K562 (cell line): ENCODE data around the gene GJB6. TPM values are rescaled to one million over a fixed set of nuclear protein-coding genes. Genes with fewer than 3 reads are reported as not detected.

Experiments
- ATAC-seq: fragments of 200-7000 bp; cut with Tn5 transposase; 3 replicates; pipeline ENCODE4 v1.9.1; 2020; ENCODE audit warnings: moderate library complexity
- BruUV-seq: library from RNA; stranded (reverse); fragments of 400-500 nt; replicated peaks from 2 replicates; lab custom pipeline; 2021; lab: Mats Ljungman, UMichigan
- CTCF ChIA-PET: fragments of 300-600 bp; formaldehyde crosslinking; extraction: SDS; loops from one replicate; lab custom pipeline; 2021; ENCODE audit warnings: low intra/inter-chr PET ratio; lab: Yijun Ruan, JAX
- POLR2A ChIA-PET: fragments of 300-600, 350-650 bp; sonication (Branson Sonifier 250); formaldehyde crosslinking; extraction: SDS; loops from one replicate; lab custom pipeline; 2021; ENCODE audit warnings: antibody characterized with exemption, inconsistent platforms; lab: Yijun Ruan, JAX
- DNase-seq, 4 experiments: peaks; one replicate each; pipeline versions ENCODE4 v3.0.0 to v3.0.0-alpha.2; 2011 to 2018; ENCODE audit warnings: low spot score in 3 of 4, mixed read lengths in 3 of 4; ENCODE audit errors: extremely low read depth in 1 of 4
- FAIRE-seq: peaks from 2 replicates; lab custom pipeline; 2011; peaks lifted over from hg19 to GRCh38; lab: Jason Lieb, UNC
- H2AFZ ChIP-seq: 2 replicates; pipeline ENCODE4 v1.6.0; 2011; ENCODE audit warnings: low read depth, low read length, control low read depth, inconsistent platforms
- H3K27ac ChIP-seq: fragments of 200-600 bp; 3 replicates; pipeline ENCODE4 v1.8.0; 2011; ENCODE audit warnings: low read depth, mild to moderate bottlenecking, control low read depth, inconsistent platforms, low read length, moderate library complexity, mixed read lengths; ENCODE audit errors: extremely low read depth
- H3K27me3 ChIP-seq, 2 experiments: fragments of 300-600 bp in 1 of 2; 2 replicates in 1 of 2; 3 replicates in 1 of 2; pipeline versions ENCODE4 v1.6.0 to v1.8.0; 2011; ENCODE audit warnings: inconsistent platforms in 2 of 2, low read length in 2 of 2, mild to moderate bottlenecking in 1 of 2, mixed read lengths in 1 of 2, moderate library complexity in 1 of 2; ENCODE audit not compliant: control insufficient read depth in 2 of 2, insufficient read depth in 2 of 2
- H3K36me3 ChIP-seq: fragments of 300-600 bp; 3 replicates; pipeline ENCODE4 v1.8.0; 2011; ENCODE audit warnings: mild to moderate bottlenecking, low read length, inconsistent platforms; ENCODE audit not compliant: control insufficient read depth, insufficient read depth
- H3K4me1 ChIP-seq, 2 experiments: fragments of 200-600 bp in 1 of 2; replicated peaks in 1 of 2; 2 replicates in 1 of 2; 3 replicates in 1 of 2; pipeline versions ENCODE4 v1.5.1 to v1.8.0; 2011; ENCODE audit warnings: inconsistent platforms in 2 of 2, low read length in 2 of 2, mild to moderate bottlenecking in 1 of 2, mixed read lengths in 1 of 2, moderate library complexity in 1 of 2; ENCODE audit not compliant: control insufficient read depth in 2 of 2, insufficient read depth in 2 of 2
- H3K4me2 ChIP-seq: 2 replicates; pipeline ENCODE4 v1.6.1; 2011; ENCODE audit warnings: low read length, control low read depth, inconsistent platforms, mixed read lengths; ENCODE audit not compliant: insufficient read depth
- H3K4me3 ChIP-seq: fragments of 200-600 bp; sonication (generic), shearing (Covaris generic); 2 replicates; pipeline ENCODE4 v1.5.1; 2016; ENCODE audit warnings: control low read depth, inconsistent platforms
- H3K79me2 ChIP-seq: fragments of 200-600 bp; 3 replicates; pipeline ENCODE4 v1.8.0; 2011; ENCODE audit warnings: low read length, inconsistent platforms; ENCODE audit not compliant: control insufficient read depth, insufficient read depth
- H3K9ac ChIP-seq, 2 experiments: 2 replicates each; pipeline versions ENCODE4 v1.6.0 to v1.6.1; 2011; ENCODE audit warnings: low read depth in 2 of 2, low read length in 2 of 2, control low read depth in 1 of 2, inconsistent platforms in 1 of 2, mild to moderate bottlenecking in 1 of 2, mixed read lengths in 1 of 2; ENCODE audit not compliant: insufficient read depth in 1 of 2
- H3K9me1 ChIP-seq: one replicate; pipeline ENCODE4 v1.6.0; 2011; ENCODE audit warnings: inconsistent platforms, mild to moderate bottlenecking, low read length, moderate library complexity; ENCODE audit not compliant: control insufficient read depth, insufficient read depth
- H3K9me3 ChIP-seq: replicated peaks from 2 replicates; pipeline ENCODE4 v1.5.1; 2011; ENCODE audit warnings: low read depth, low read length, inconsistent platforms; ENCODE audit not compliant: control insufficient read depth, insufficient read depth
- H4K20me1 ChIP-seq: replicated peaks from 2 replicates; pipeline ENCODE4 v1.6.1; 2011; ENCODE audit warnings: low read length, inconsistent platforms, mixed read lengths; ENCODE audit not compliant: control insufficient read depth, insufficient read depth
- KHSRP ChIP-seq: fragments of 450-650 bp; IDR thresholded peaks from 2 replicates; pipeline ENCODE4 v1.6.1; 2017
- LEF1 ChIP-seq: fragments of 450-650 bp; IDR thresholded peaks from 2 replicates; pipeline ENCODE4 v1.6.1; 2016; ENCODE audit warnings: mild to moderate bottlenecking
- PCBP2 ChIP-seq: fragments of 200-400 bp; formaldehyde crosslinking; IDR thresholded peaks from 2 replicates; pipeline ENCODE4 v1.6.1; 2018; ENCODE audit warnings: low read length, low read depth, mild to moderate bottlenecking, moderate library complexity; ENCODE audit not compliant: poor library complexity, severe bottlenecking
- ZFP36 ChIP-seq: fragments of 150-350 bp; IDR thresholded peaks from 2 replicates; pipeline ENCODE4 v1.6.1; 2018; ENCODE audit warnings: low read length, low read depth; ENCODE audit not compliant: partially characterized antibody
- ZNF175 ChIP-seq: fragments of 200-800 bp; sonication (Bioruptor generic); IDR thresholded peaks from 2 replicates; pipeline ENCODE4 v1.6.1; 2016; ENCODE audit warnings: low read depth, mild to moderate bottlenecking, missing genetic modification characterization, missing compliant biosample characterization
- ZNF583 ChIP-seq: fragments of 250-450 bp; sonication (Bioruptor Pico); IDR thresholded peaks from 2 replicates; pipeline ENCODE4 v1.4.0; 2020
- WGBS: fragments of 100-300 bp; shearing (Covaris generic); methylation state at CpG from one replicate; pipeline ENCODE4 v1.1.6; 2016; ENCODE audit warnings: low coverage, mixed read lengths; ENCODE audit not compliant: insufficient coverage; ENCODE audit errors: missing lambda C conversion rate; 5-methylcytosine and 5-hydroxymethylcytosine counted together
- in situ Hi-C: fragments of 300-500 bp; cut with MboI; formaldehyde crosslinking; loops from 4 replicates; pipeline ENCODE4 v1.15.0; 2018; ENCODE audit warnings: inconsistent platforms, mixed read lengths
- intact Hi-C: fragments of 100-400 bp; cut with micrococcal nuclease; formaldehyde crosslinking; loops from 2 replicates; pipeline ENCODE4 v1.14.2; 2022
- polyA plus RNA-seq, 8 experiments: library from polyadenylated mRNA; depleted of rRNA in 4 of 8; stranded (reverse) in 5 of 8; unstranded in 3 of 8; fragments of >200 nt; fragmentation: Nextera tagmentation in 2 of 8; fragmentation: Illumina TruSeq in 1 of 8; extraction: Ambion mirVana in 2 of 8; extraction: Trizol in 1 of 8; gene quantifications; 2 replicates each; pipeline versions ENCODE4 v1.2.1 to v1.2.3, GENCODE V29; 2011 to 2014; ENCODE audit warnings: inconsistent platforms in 1 of 8, missing spikeins in 1 of 8
- total RNA-seq, 7 experiments: library from RNA; depleted of rRNA in 6 of 7; stranded (reverse); fragments of >200 nt in 6 of 7; fragmentation: Illumina TruSeq in 2 of 7; extraction: Trizol in 2 of 7; gene quantifications; 2 replicates each; pipeline versions ENCODE4 v1.2.1 to v1.2.3, GENCODE V29; 2011 to 2021; ENCODE audit warnings: low replicate concordance in 1 of 7
- TF ChIP-seq, protein P1 (sequence below): fragments of 250-450 bp; sonication (Bioruptor Pico); IDR thresholded peaks from 2 replicates; pipeline ENCODE4 v1.8.0; 2021; ENCODE audit warnings: borderline replicate concordance, mild to moderate bottlenecking, moderate library complexity; ENCODE audit not compliant: poor library complexity, severe bottlenecking
- TF ChIP-seq, protein P2 (sequence below), 2 experiments: IDR thresholded peaks; 2 replicates each; pipeline ENCODE4 v1.6.1; 2011; ENCODE audit warnings: borderline replicate concordance in 1 of 2, control low read depth in 1 of 2, low read depth in 1 of 2, low read length in 1 of 2, mild to moderate bottlenecking in 1 of 2, mixed read lengths in 1 of 2, moderate library complexity in 1 of 2; ENCODE audit not compliant: insufficient read depth in 1 of 2, insufficient read length in 1 of 2, poor library complexity in 1 of 2, severe bottlenecking in 1 of 2; ENCODE audit errors: extremely low read depth in 1 of 2
- TF ChIP-seq, protein P3 (sequence below): fragments of 250-450 bp; sonication (Bioruptor Pico); IDR thresholded peaks from 2 replicates; pipeline ENCODE4 v1.5.0; 2022; ENCODE audit warnings: mild to moderate bottlenecking

Gene GJB6
- total and polyA plus RNA-seq, 9 of the 15 experiments (the other 6 are each of a cell fraction or from before 2014, with no cell fraction given): not detected

DNA sequence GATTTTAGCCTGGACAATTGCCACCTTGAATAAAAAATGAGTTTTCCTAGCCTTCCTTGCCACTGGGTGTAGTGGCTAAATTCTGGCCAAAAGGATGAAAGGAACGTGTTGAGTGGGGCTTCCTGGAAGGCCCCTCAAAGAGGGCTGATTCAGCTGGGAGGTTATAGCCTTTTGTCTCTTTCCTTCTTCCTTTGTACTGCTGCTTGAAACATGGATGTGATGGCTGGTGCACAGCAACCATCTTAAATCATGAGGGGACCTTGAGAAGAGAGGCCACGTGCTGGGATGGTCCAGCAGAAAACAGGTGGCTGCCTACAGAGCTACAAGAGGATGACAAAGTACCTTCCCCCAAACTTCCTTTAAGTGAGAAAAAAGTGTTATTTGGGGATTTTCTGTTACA, 40.0 kb upstream of the GJB6 start:
- Histone ChIP-seq H3K9me1 (no peaks in the 10 kb centered on the region), H3K27ac (no peak overlapping the region), H3K4me1 (no peaks in the 10 kb centered on the region; a peak in 1 of 5 replicates), H2AFZ (no peak overlapping the region), H3K36me3 (no peaks in the 10 kb centered on the region), H3K4me2 (no peak overlapping the region), H3K4me3 (no peak overlapping the region), H3K79me2 (no peaks in the 10 kb centered on the region), H3K9me3 (no peaks in the 10 kb centered on the region), H3K27me3 (peaks cover 0 to 8% of the 10 kb centered on the region in 2 experiments; a peak in 2 of 5 replicates), H4K20me1 (no peaks in the 10 kb centered on the region), H3K9ac (no peak overlapping the region)
- ATAC-seq (no peak), FAIRE-seq (no peak), DNase-seq (no peak)
- ChIA-PET CTCF (no interaction called here), POLR2A (no interaction called here)
- in situ Hi-C loops: no loop called here
- WGBS: 0% methylated on average over 1 of the region's 2 CpGs
- intact Hi-C loops: no loop called here
- BruUV-seq: no TSS peak
- TF ChIP-seq ZFP36: no peak
- TF ChIP-seq, protein P1, sequence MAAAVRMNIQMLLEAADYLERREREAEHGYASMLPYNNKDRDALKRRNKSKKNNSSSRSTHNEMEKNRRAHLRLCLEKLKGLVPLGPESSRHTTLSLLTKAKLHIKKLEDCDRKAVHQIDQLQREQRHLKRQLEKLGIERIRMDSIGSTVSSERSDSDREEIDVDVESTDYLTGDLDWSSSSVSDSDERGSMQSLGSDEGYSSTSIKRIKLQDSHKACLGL (CRISPR knock-in tag): no peak
- TF ChIP-seq, protein P2, sequence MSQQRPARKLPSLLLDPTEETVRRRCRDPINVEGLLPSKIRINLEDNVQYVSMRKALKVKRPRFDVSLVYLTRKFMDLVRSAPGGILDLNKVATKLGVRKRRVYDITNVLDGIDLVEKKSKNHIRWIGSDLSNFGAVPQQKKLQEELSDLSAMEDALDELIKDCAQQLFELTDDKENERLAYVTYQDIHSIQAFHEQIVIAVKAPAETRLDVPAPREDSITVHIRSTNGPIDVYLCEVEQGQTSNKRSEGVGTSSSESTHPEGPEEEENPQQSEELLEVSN (IDR thresholded peaks at IDR 0.05; ENCODE audit: borderline replicate concordance in 1 of 2, extremely low read depth in 1 of 2, insufficient read depth in 1 of 2, insufficient read length in 1 of 2, low read depth in 1 of 2, low read length in 1 of 2, poor library complexity in 1 of 2, severe bottlenecking in 1 of 2): no peak
- TF ChIP-seq ZNF583 (CRISPR knock-in tag): no peak
- TF ChIP-seq LEF1: no peak
- no peak for TF ChIP-seq KHSRP
- no peak for TF ChIP-seq ZNF175 (CRISPR knock-in tag)
- TF ChIP-seq PCBP2: no peak
- TF ChIP-seq, protein P3, sequence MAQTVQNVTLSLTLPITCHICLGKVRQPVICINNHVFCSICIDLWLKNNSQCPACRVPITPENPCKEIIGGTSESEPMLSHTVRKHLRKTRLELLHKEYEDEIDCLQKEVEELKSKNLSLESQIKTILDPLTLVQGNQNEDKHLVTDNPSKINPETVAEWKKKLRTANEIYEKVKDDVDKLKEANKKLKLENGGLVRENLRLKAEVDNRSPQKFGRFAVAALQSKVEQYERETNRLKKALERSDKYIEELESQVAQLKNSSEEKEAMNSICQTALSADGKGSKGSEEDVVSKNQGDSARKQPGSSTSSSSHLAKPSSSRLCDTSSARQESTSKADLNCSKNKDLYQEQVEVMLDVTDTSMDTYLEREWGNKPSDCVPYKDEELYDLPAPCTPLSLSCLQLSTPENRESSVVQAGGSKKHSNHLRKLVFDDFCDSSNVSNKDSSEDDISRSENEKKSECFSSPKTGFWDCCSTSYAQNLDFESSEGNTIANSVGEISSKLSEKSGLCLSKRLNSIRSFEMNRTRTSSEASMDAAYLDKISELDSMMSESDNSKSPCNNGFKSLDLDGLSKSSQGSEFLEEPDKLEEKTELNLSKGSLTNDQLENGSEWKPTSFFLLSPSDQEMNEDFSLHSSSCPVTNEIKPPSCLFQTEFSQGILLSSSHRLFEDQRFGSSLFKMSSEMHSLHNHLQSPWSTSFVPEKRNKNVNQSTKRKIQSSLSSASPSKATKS (CRISPR knock-in tag): no peak
